ENCODE measurements around the gene SH3GL3.

GRCh38 chr15:83561661-83562060 is 114.5 kb downstream of the SH3GL3 start:
- TF ChIP-seq TCF12 (IDR thresholded peaks at IDR 0.05; ENCODE audit: low read depth) (no peak), TAF1 (IDR thresholded peaks at IDR 0.05; ENCODE audit: low read depth) (no peak), REST (IDR thresholded peaks at IDR 0.05; ENCODE audit: low read depth) (no peak), EP300 (IDR thresholded peaks at IDR 0.05; ENCODE audit: borderline replicate concordance) (no peak), USF1 (IDR thresholded peaks at IDR 0.05) (no peak), YY1 (IDR thresholded peaks at IDR 0.05; ENCODE audit: low read depth) (no peak)

Measured in Ishikawa (cell line).